ENCODE results near the gene ROR2. TPM values are rescaled to one million over a fixed set of nuclear protein-coding genes. Genes with fewer than 3 reads are reported as not detected.

Gene ROR2
- total RNA-seq, 4 donors from 2014 or later, result 37.4 to 71.8 (median 59.4) TPM

GRCh38 chr9:91825866-91826265 is 124.2 kb downstream of the ROR2 start:
- Histone ChIP-seq H3K4me3 (no peak overlapping the region), H3K27ac (replicated peaks in 1 of 4) (peak overlapping the region; percentile 20 to 74 (median 46)), H3K4me1 (peaks cover 0 to 41% (median 33%) of the 10 kb centered on the region in 4 donors), H3K9me3 (no peaks in the 10 kb centered on the region), H3K27me3 (no peaks in the 10 kb centered on the region), H3K36me3 (no peaks in the 10 kb centered on the region)
- TF ChIP-seq EP300 (IDR thresholded peaks at IDR 0.05), result no peak
- no peak for TF ChIP-seq POLR2A (IDR thresholded peaks at IDR 0.05; ENCODE audit: low read depth)
- no peak for TF ChIP-seq POLR2AphosphoS5 (IDR thresholded peaks at IDR 0.05)
- no peak for TF ChIP-seq CTCF (IDR thresholded peaks at IDR 0.05)
- no peak for DNase-seq (ENCODE audit: extremely low spot score)
- 84% methylated on average over 8 of the region's 8 CpGs for WGBS
- intact Hi-C loops (cut with DNase I), result no loop called here

DNA sequence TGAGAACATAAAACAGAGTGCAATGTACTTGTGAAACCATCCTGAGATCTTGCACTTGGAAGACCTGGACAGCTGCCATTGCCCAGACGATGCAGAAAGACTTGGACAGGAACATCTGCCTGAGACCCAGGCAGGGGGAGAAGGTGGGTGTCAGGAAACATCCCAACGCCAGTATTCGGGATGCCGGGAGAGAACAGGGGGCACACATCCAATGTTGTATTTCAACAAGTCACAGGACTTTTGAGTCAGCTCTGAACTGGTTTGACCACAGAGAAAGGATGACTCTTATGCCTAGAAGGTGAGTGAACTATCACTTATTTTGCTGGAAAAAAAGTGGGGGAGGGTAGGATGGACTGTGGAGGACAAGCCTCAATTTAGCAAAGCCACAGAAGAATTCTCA is 124.6 kb downstream of the ROR2 start:
- Histone ChIP-seq H3K27me3 (no peaks in the 10 kb centered on the region), H3K9me3 (no peaks in the 10 kb centered on the region), H3K4me1 (peaks cover 0 to 45% (median 38%) of the 10 kb centered on the region in 4 donors), H3K36me3 (no peaks in the 10 kb centered on the region), H3K27ac (replicated peaks in 1 of 4) (peak overlapping the region; percentile 30 to 74 (median 46)), H3K4me3 (no peak overlapping the region)
- no peak for DNase-seq (ENCODE audit: extremely low spot score)
- intact Hi-C loops (cut with DNase I), result no loop called here
- WGBS, result 42% methylated on average over 4 of the region's 4 CpGs
- TF ChIP-seq CTCF (IDR thresholded peaks at IDR 0.05), result no peak
- TF ChIP-seq EP300 (IDR thresholded peaks at IDR 0.05), result no peak
- peak in 1 of 2 donors; percentile 9 for TF ChIP-seq POLR2AphosphoS5 (IDR thresholded peaks at IDR 0.05)
- no peak for TF ChIP-seq POLR2A (IDR thresholded peaks at IDR 0.05; ENCODE audit: low read depth)

- H3K4me3 ChIP-seq, result peak overlapping the region in 1 of 4 donors; percentile 13
- intact Hi-C loops (cut with DNase I), result no loop called here
- 67% methylated on average over 17 of the region's 18 CpGs for WGBS
- DNase-seq (ENCODE audit: extremely low spot score), result no peak
- no peaks in the 10 kb centered on the region for H3K36me3 ChIP-seq
- TF ChIP-seq POLR2A (IDR thresholded peaks at IDR 0.05; ENCODE audit: low read depth) (no peak), POLR2AphosphoS5 (IDR thresholded peaks at IDR 0.05) (peak in 1 of 2 donors; percentile 8), EP300 (IDR thresholded peaks at IDR 0.05) (no peak), CTCF (IDR thresholded peaks at IDR 0.05) (no peak)
- H3K27ac ChIP-seq (replicated peaks in 1 of 4), result peak overlapping the region; percentile 30 to 74 (median 46)
- H3K27me3 ChIP-seq, result no peaks in the 10 kb centered on the region
- H3K9me3 ChIP-seq, result no peaks in the 10 kb centered on the region
- peaks cover 0 to 45% (median 40%) of the 10 kb centered on the region in 4 donors for H3K4me1 ChIP-seq
Measured at GRCh38 chr9:91824601-91825305, 125.3 kb downstream of the ROR2 start.

- 89% methylated on average over 4 of the region's 4 CpGs for WGBS
- no peak for DNase-seq (ENCODE audit: extremely low spot score)
Measured at GRCh38 chr9:91824151-91824550, 125.9 kb downstream of the ROR2 start.

More at GRCh38 chr9:91824151-91824550, 125.9 kb downstream of the ROR2 start:
- Histone ChIP-seq H3K27ac (replicated peaks in 1 of 4) (peak overlapping the region; percentile 8 to 74 (median 46)), H3K4me3 (peak overlapping the region in 1 of 4 donors; percentile 13), H3K27me3 (no peaks in the 10 kb centered on the region), H3K36me3 (no peaks in the 10 kb centered on the region), H3K9me3 (no peaks in the 10 kb centered on the region), H3K4me1 (peaks cover 0 to 45% (median 40%) of the 10 kb centered on the region in 4 donors)
- no peak for TF ChIP-seq EP300 (IDR thresholded peaks at IDR 0.05)
- TF ChIP-seq CTCF (IDR thresholded peaks at IDR 0.05), result no peak
- TF ChIP-seq POLR2A (IDR thresholded peaks at IDR 0.05; ENCODE audit: low read depth), result no peak
- TF ChIP-seq POLR2AphosphoS5 (IDR thresholded peaks at IDR 0.05), result no peak
- intact Hi-C loops (cut with DNase I), result no loop called here
